ENCODE results near the gene KCNS1. TPM values are rescaled to one million over a fixed set of nuclear protein-coding genes. Genes with fewer than 3 reads are reported as not detected.

KCNS1 gene
- total RNA-seq, 4 donors from 2014 or later, result 0.97 TPM; not detected in 3

GRCh38 chr20:45080867-45081624, 19.9 kb downstream of the KCNS1 start:
- TF ChIP-seq, protein P1, sequence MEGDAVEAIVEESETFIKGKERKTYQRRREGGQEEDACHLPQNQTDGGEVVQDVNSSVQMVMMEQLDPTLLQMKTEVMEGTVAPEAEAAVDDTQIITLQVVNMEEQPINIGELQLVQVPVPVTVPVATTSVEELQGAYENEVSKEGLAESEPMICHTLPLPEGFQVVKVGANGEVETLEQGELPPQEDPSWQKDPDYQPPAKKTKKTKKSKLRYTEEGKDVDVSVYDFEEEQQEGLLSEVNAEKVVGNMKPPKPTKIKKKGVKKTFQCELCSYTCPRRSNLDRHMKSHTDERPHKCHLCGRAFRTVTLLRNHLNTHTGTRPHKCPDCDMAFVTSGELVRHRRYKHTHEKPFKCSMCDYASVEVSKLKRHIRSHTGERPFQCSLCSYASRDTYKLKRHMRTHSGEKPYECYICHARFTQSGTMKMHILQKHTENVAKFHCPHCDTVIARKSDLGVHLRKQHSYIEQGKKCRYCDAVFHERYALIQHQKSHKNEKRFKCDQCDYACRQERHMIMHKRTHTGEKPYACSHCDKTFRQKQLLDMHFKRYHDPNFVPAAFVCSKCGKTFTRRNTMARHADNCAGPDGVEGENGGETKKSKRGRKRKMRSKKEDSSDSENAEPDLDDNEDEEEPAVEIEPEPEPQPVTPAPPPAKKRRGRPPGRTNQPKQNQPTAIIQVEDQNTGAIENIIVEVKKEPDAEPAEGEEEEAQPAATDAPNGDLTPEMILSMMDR (IDR thresholded peaks at IDR 0.05), result no peak
- TF ChIP-seq POLR2A (IDR thresholded peaks at IDR 0.05), result no peak
- no peak overlapping the region for H3K27ac ChIP-seq
- no peak for DNase-seq
- H3K4me3 ChIP-seq, result no peak overlapping the region
- intact Hi-C loops (cut with DNase I; ENCODE audit: low total_unique reads), result no loop called here
- H3K27me3 ChIP-seq, result no peaks in the 10 kb centered on the region
- H3K4me1 ChIP-seq, result no peaks in the 10 kb centered on the region
- H3K9me3 ChIP-seq, result no peaks in the 10 kb centered on the region
- no peaks in the 10 kb centered on the region for H3K36me3 ChIP-seq

GRCh38 chr20:45077559-45077958, 23.4 kb downstream of the KCNS1 start:
- no peak for DNase-seq

DNA sequence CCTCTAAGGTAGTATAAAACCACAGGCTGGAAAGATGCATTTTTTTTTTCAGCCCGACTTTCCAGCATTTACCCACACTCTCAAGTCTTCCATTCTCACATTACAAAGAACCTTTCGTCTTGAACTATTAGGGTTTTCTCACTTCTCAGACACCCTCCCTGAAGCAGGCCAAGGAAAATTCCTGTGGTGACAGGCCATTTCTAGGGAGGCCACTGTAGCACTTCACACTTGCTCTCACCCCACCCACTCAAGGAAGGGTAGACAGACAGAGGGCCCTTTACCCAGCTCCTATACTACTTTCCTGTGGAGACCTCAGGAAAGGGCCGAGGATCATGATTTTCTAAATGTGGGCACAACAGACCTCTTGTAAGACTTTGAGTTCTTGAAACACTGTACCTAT, 27.7 kb downstream of the KCNS1 start:
- Histone ChIP-seq H3K9me3 (no peaks in the 10 kb centered on the region), H3K4me3 (no peak overlapping the region), H3K36me3 (no peaks in the 10 kb centered on the region), H3K27ac (no peak overlapping the region), H3K4me1 (no peaks in the 10 kb centered on the region), H3K27me3 (no peaks in the 10 kb centered on the region)
- TF ChIP-seq, protein P1 (IDR thresholded peaks at IDR 0.05), result no peak
- no peak for TF ChIP-seq POLR2A (IDR thresholded peaks at IDR 0.05)
- intact Hi-C loops (cut with DNase I; ENCODE audit: low total_unique reads), result no loop called here
- no peak for DNase-seq

More at GRCh38 chr20:45077559-45077958, 23.4 kb downstream of the KCNS1 start:
- TF ChIP-seq POLR2A (IDR thresholded peaks at IDR 0.05), result no peak
- TF ChIP-seq, protein P1 (IDR thresholded peaks at IDR 0.05), result no peak
- Histone ChIP-seq H3K9me3 (no peaks in the 10 kb centered on the region), H3K36me3 (no peaks in the 10 kb centered on the region), H3K27ac (no peak overlapping the region), H3K4me3 (no peak overlapping the region), H3K27me3 (no peaks in the 10 kb centered on the region), H3K4me1 (no peaks in the 10 kb centered on the region)
- intact Hi-C loops (cut with DNase I; ENCODE audit: low total_unique reads), result no loop called here

- H3K4me3 ChIP-seq, result no peak overlapping the region
- TF ChIP-seq, protein P1 (IDR thresholded peaks at IDR 0.05), result no peak
- TF ChIP-seq POLR2A (IDR thresholded peaks at IDR 0.05), result no peak
- intact Hi-C loops (cut with DNase I; ENCODE audit: low total_unique reads), result no loop called here
- no peak for DNase-seq
- H3K9me3 ChIP-seq, result no peaks in the 10 kb centered on the region
- H3K27me3 ChIP-seq, result no peaks in the 10 kb centered on the region
- no peaks in the 10 kb centered on the region for H3K36me3 ChIP-seq
- no peak overlapping the region for H3K27ac ChIP-seq
- no peaks in the 10 kb centered on the region for H3K4me1 ChIP-seq
These were observed 28.9 kb downstream of the KCNS1 start for GRCh38 chr20:45072066-45072465.

- DNase-seq, result no peak
- Histone ChIP-seq H3K36me3 (no peaks in the 10 kb centered on the region), H3K9me3 (no peaks in the 10 kb centered on the region), H3K27me3 (no peaks in the 10 kb centered on the region), H3K4me1 (no peaks in the 10 kb centered on the region), H3K27ac (no peak overlapping the region), H3K4me3 (no peak overlapping the region)
- TF ChIP-seq, protein P1 (IDR thresholded peaks at IDR 0.05), result no peak
- no peak for TF ChIP-seq POLR2A (IDR thresholded peaks at IDR 0.05)
- intact Hi-C loops (cut with DNase I; ENCODE audit: low total_unique reads), result no loop called here
These were observed 29.8 kb downstream of the KCNS1 start for GRCh38 chr20:45070932-45071632.

All from uterus (tissue), 4 donors.